ENCODE measurements around the gene MT1HL1. TPM values are rescaled to one million over a fixed set of nuclear protein-coding genes. Genes with fewer than 3 reads are reported as not detected.
"Not testable (repeated sequence)": the region's sequence is repeated elsewhere in the genome, so short reads cannot be mapped to it uniquely, and the experiment has no call there.

Gene MT1HL1
- total RNA-seq, 4 donors from 2014 or later: not detected

DNA sequence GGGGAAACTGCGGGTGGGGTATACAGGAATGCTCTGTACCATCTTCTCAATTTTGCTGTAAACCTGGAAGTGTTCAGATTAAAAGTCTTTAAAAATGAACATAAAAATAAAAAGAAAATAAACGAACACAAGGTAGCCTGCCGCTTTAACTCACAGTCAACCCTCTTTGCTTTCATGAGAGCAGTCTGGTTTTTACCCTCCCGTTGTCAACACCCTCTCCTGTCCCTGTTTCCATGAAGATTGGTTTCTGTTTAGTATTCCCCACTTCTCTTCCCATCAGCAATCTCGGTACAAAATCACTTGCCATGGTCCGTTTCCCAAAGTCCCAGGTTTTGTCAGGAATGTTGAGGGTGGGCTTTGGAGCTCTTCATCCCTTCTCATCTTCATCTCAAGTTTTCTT is 28.8 kb downstream of the MT1HL1 start:
- no peak overlapping the region for H3K4me3 ChIP-seq
- no peaks in the 10 kb centered on the region for H3K9me3 ChIP-seq
- H3K4me1 ChIP-seq: no peaks in the 10 kb centered on the region
- H3K36me3 ChIP-seq: no peaks in the 10 kb centered on the region
- DNase-seq: no peak
- H3K27ac ChIP-seq: no peak overlapping the region
- no peaks in the 10 kb centered on the region for H3K27me3 ChIP-seq
- TF ChIP-seq, protein P1, sequence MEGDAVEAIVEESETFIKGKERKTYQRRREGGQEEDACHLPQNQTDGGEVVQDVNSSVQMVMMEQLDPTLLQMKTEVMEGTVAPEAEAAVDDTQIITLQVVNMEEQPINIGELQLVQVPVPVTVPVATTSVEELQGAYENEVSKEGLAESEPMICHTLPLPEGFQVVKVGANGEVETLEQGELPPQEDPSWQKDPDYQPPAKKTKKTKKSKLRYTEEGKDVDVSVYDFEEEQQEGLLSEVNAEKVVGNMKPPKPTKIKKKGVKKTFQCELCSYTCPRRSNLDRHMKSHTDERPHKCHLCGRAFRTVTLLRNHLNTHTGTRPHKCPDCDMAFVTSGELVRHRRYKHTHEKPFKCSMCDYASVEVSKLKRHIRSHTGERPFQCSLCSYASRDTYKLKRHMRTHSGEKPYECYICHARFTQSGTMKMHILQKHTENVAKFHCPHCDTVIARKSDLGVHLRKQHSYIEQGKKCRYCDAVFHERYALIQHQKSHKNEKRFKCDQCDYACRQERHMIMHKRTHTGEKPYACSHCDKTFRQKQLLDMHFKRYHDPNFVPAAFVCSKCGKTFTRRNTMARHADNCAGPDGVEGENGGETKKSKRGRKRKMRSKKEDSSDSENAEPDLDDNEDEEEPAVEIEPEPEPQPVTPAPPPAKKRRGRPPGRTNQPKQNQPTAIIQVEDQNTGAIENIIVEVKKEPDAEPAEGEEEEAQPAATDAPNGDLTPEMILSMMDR (IDR thresholded peaks at IDR 0.05): no peak
- TF ChIP-seq POLR2A (IDR thresholded peaks at IDR 0.05): no peak
- intact Hi-C loops (cut with DNase I; ENCODE audit: low total_unique reads): no loop called here

DNA sequence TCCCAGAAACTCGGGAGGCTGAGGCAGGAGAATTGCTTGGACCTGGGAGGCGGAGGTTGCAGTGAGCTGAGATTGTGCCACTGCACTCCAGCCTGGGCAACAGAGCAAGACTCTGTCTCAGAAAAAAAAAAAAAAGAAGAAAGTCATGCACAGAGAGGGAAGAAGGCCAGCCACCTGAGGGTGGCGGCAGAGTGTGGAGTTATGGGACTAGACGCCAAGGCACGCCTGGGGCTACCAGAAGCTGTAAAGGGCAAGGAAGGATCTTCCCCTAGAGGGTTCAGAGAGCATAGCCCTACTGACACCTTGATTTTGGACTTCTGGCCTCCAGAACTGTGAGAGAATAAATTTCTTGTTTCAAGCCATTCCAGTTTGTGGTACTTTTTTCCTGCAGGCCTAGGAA is 30.2 kb downstream of the MT1HL1 start:
- H3K36me3 ChIP-seq; H3K4me3 ChIP-seq; DNase-seq; H3K27me3 ChIP-seq; H3K9me3 ChIP-seq; H3K4me1 ChIP-seq; H3K27ac ChIP-seq; intact Hi-C loops (cut with DNase I; ENCODE audit: low total_unique reads): not testable (repeated sequence)

DNA sequence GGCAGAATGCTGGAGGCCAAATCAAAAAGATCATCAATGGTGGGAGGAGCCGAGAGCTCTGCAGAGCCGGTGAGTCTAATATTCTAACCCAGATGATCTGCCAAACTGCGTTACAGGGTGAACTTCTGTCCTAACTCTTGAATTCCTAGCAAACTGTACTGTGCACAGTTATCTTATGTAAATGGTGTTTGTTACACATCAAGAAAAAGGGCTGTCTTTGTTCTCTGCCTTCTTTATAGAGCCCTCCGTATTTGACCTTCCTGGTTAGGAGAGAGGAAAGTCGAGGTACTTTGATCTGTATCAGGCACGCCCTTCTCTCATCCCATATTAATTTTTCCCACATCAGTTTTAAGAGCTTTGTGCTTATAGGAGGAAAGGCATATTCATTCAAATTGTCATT is 37.6 kb downstream of the MT1HL1 start:
- intact Hi-C loops (cut with DNase I; ENCODE audit: low total_unique reads): no loop called here
- no peaks in the 10 kb centered on the region for H3K36me3 ChIP-seq
- no peak overlapping the region for H3K27ac ChIP-seq
- no peak overlapping the region for H3K4me3 ChIP-seq
- TF ChIP-seq POLR2A (IDR thresholded peaks at IDR 0.05): no peak
- TF ChIP-seq, protein P1 (IDR thresholded peaks at IDR 0.05): no peak
- no peaks in the 10 kb centered on the region for H3K27me3 ChIP-seq
- DNase-seq: no peak
- H3K9me3 ChIP-seq: no peaks in the 10 kb centered on the region
- H3K4me1 ChIP-seq: no peaks in the 10 kb centered on the region

DNA sequence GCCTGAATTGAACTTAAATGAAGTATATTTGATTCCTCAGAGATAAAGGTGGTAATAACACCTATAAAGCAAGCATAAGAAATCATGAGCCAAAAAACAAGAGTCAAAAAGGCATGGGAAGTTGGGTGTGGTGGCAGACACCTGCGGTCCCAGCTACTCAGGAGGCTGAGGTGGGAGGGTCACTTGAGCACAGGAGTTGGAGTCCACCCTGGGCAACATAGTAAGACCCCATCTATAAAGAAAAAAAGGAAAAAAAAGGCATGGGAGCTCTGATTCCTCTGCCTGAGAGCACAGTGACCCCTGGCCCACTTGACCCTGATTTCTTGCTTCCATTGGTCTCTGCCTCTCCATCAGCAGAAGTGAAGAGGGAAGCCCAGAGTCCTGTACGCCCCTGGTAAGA is 40.3 kb downstream of the MT1HL1 start:
- H3K27ac ChIP-seq: no peak overlapping the region
- DNase-seq: no peak
- no peaks in the 10 kb centered on the region for H3K4me1 ChIP-seq
- intact Hi-C loops (cut with DNase I; ENCODE audit: low total_unique reads): no loop called here
- no peaks in the 10 kb centered on the region for H3K36me3 ChIP-seq
- H3K27me3 ChIP-seq: no peaks in the 10 kb centered on the region
- no peak overlapping the region for H3K4me3 ChIP-seq
- no peak for TF ChIP-seq POLR2A (IDR thresholded peaks at IDR 0.05)
- TF ChIP-seq, protein P1 (IDR thresholded peaks at IDR 0.05): no peak
- H3K9me3 ChIP-seq: no peaks in the 10 kb centered on the region

DNA sequence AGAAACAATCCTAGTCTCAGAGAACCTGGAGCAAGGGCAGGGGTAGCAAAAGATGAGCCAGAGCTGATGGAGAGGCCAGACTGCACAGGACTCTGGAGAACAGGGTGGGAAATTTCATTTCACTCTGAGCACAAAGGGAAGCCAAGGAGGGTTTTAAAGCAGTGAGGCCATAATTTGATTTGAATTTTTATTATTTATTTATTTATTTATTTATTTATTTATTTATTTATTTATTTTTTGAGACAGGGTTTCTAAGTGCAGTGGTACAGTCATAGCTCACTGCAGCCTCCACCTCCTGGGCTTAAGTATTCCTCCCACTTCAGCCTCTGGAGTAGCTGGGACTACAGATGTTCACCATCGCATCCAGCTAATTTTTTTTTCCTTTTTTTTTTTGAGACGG is 45.1 kb downstream of the MT1HL1 start:
- TF ChIP-seq, protein P1 (IDR thresholded peaks at IDR 0.05): no peak
- no peak for TF ChIP-seq POLR2A (IDR thresholded peaks at IDR 0.05)
- intact Hi-C loops (cut with DNase I; ENCODE audit: low total_unique reads): no loop called here
- Histone ChIP-seq H3K4me1 (no peaks in the 10 kb centered on the region), H3K27ac (no peak overlapping the region), H3K36me3 (no peaks in the 10 kb centered on the region), H3K4me3 (no peak overlapping the region), H3K9me3 (no peaks in the 10 kb centered on the region), H3K27me3 (no peaks in the 10 kb centered on the region)
- no peak for DNase-seq

DNA sequence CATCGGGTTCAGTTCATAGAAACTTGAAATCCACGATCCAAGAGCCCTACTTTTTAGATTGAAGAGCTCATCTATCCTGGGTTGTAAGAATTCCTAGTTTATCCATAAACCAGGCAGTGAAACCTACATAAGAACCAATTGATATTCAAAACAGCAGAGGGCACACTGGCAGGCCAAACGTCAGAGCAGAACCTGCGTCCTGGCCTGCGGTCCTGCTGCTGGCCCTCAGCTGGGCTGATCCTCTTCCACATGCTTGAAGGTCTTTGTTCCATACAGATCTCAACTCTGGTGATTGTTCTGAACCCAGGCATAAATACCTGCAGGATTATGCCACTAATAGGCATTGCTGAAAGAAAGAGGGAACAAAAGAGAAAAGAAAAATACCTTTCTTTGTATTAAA is 47.0 kb downstream of the MT1HL1 start:
- intact Hi-C loops (cut with DNase I; ENCODE audit: low total_unique reads): no loop called here
- Histone ChIP-seq H3K27me3 (no peaks in the 10 kb centered on the region), H3K27ac (no peak overlapping the region), H3K4me1 (no peaks in the 10 kb centered on the region), H3K9me3 (no peaks in the 10 kb centered on the region), H3K36me3 (no peaks in the 10 kb centered on the region), H3K4me3 (no peak overlapping the region)
- no peak for DNase-seq
- no peak for TF ChIP-seq POLR2A (IDR thresholded peaks at IDR 0.05)
- TF ChIP-seq, protein P1 (IDR thresholded peaks at IDR 0.05): no peak

All from uterus (tissue), 4 donors.